ENCODE measurements around the gene MLH1.
"Not testable (repeated sequence)": the region's sequence is repeated elsewhere in the genome, so short reads cannot be mapped to it uniquely, and the experiment has no call there.

MLH1 gene

GRCh38 chr3:37040231-37040630, 46.9 kb downstream of the MLH1 start:
- no peak for DNase-seq

- DNase-seq = no peak
Observed at GRCh38 chr3:37041546-37042195, 48.4 kb downstream of the MLH1 start.

GRCh38 chr3:37042712-37043111, 49.4 kb downstream of the MLH1 start:
- DNase-seq = not testable (repeated sequence)

GRCh38 chr3:37050282-37050681, 57.0 kb downstream of the MLH1 start:
- DNase-seq = no peak

- DNase-seq = no peak
Observed at GRCh38 chr3:37052860-37053259, 59.5 kb downstream of the MLH1 start.

- DNase-seq = no peak
Observed at GRCh38 chr3:37053337-37053736, 60.0 kb downstream of the MLH1 start.

GRCh38 chr3:37053753-37054152, 60.4 kb downstream of the MLH1 start:
- no peak for DNase-seq

- DNase-seq = no peak
Observed at GRCh38 chr3:37054370-37054769, 61.1 kb downstream of the MLH1 start.

GRCh38 chr3:37055077-37055476, 61.8 kb downstream of the MLH1 start:
- not testable (repeated sequence) for DNase-seq

- DNase-seq = no peak
Observed at GRCh38 chr3:37056826-37057225, 63.5 kb downstream of the MLH1 start.

GRCh38 chr3:37058117-37058516, 64.8 kb downstream of the MLH1 start:
- DNase-seq = no peak

- DNase-seq = no peak
Observed at GRCh38 chr3:37064747-37065146, 71.4 kb downstream of the MLH1 start.

GRCh38 chr3:37067577-37067976, 74.3 kb downstream of the MLH1 start:
- DNase-seq = no peak

- DNase-seq = no peak
Observed at GRCh38 chr3:37068031-37068430, 74.7 kb downstream of the MLH1 start.

- no peak for DNase-seq
Observed at GRCh38 chr3:37071921-37072320, 78.6 kb downstream of the MLH1 start.

GRCh38 chr3:37072892-37073291, 79.6 kb downstream of the MLH1 start:
- no peak for DNase-seq

GRCh38 chr3:37074178-37074577, 80.9 kb downstream of the MLH1 start:
- no peak for DNase-seq

GRCh38 chr3:37075955-37076354, 82.6 kb downstream of the MLH1 start:
- no peak for DNase-seq

- DNase-seq = no peak
Observed at GRCh38 chr3:37082317-37082716, 89.0 kb downstream of the MLH1 start.

GRCh38 chr3:37086918-37087317, 93.6 kb downstream of the MLH1 start:
- DNase-seq = no peak

- no peak for DNase-seq
Observed at GRCh38 chr3:37087870-37088269, 94.6 kb downstream of the MLH1 start.

- no peak for DNase-seq
Observed at GRCh38 chr3:37092484-37092883, 99.2 kb downstream of the MLH1 start.

GRCh38 chr3:37093481-37093880, 100.2 kb downstream of the MLH1 start:
- no peak for DNase-seq

GRCh38 chr3:37094636-37095035, 101.3 kb downstream of the MLH1 start:
- DNase-seq = no peak

GRCh38 chr3:37096288-37096687, 103.0 kb downstream of the MLH1 start:
- DNase-seq = no peak

GRCh38 chr3:37096975-37097374, 103.7 kb downstream of the MLH1 start:
- no peak for DNase-seq

All from NCI-H2081 treated with DMSO at 0.1 percent for 48 hours (cell line).